Chondrocyte (in vitro differentiated cells): ENCODE results near the gene COX8A. TPM values are rescaled to one million over a fixed set of nuclear protein-coding genes. Genes with fewer than 3 reads are reported as not detected.

Experiments
- DNase-seq: peaks from one replicate; pipeline ENCODE4 v3.0.0; 2021; ENCODE audit warnings: mixed read lengths, low spot score
- H3K27ac Mint-ChIP-seq: one replicate; pipeline ENCODE4 v1.8.0; 2021; ENCODE audit warnings: mild to moderate bottlenecking, moderate library complexity, mixed read lengths; ENCODE audit not compliant: unreplicated experiment
- H3K27me3 Mint-ChIP-seq: 2 replicates; pipeline ENCODE4 v1.8.0; 2021; ENCODE audit warnings: low read depth, mixed read lengths
- H3K36me3 Mint-ChIP-seq: 2 replicates; pipeline ENCODE4 v1.8.0; 2021; ENCODE audit warnings: low read depth, mixed read lengths
- H3K4me1 Mint-ChIP-seq: 2 replicates; pipeline ENCODE4 v1.8.0; 2021; ENCODE audit warnings: low read depth, mild to moderate bottlenecking, mixed read lengths
- H3K4me3 Mint-ChIP-seq: one replicate; pipeline ENCODE4 v1.8.0; 2021; ENCODE audit warnings: mild to moderate bottlenecking, moderate library complexity, mixed read lengths; ENCODE audit not compliant: unreplicated experiment
- H3K9me3 Mint-ChIP-seq: 2 replicates; pipeline ENCODE4 v1.8.0; 2021; ENCODE audit warnings: low read depth, mixed read lengths
- CTCF ChIP-seq: fragments of 200-600 bp; sonication (generic); IDR thresholded peaks from 2 replicates; pipeline ENCODE4 v1.5.0; 2021; ENCODE audit warnings: antibody characterized with exemption, mild to moderate bottlenecking, moderate library complexity
- total RNA-seq: library from RNA; stranded (reverse); gene quantifications from 3 replicates; pipeline ENCODE4 v1.2.1, GENCODE V29; 2021

The COX8A gene
- total RNA-seq, 1 donor from 2014 or later: 245 TPM

GRCh38 chr11:64023712-64024710 lies 49.6 kb downstream of the COX8A start:
- H3K9me3 Mint-ChIP-seq: no peaks in the 10 kb centered on the region
- no peaks in the 10 kb centered on the region for H3K36me3 Mint-ChIP-seq
- no peak for DNase-seq
- TF ChIP-seq CTCF: no peak
- peaks cover 6% of the 10 kb centered on the region for H3K27me3 Mint-ChIP-seq
- peaks cover 3% of the 10 kb centered on the region for H3K4me1 Mint-ChIP-seq
- H3K27ac Mint-ChIP-seq: no peak overlapping the region
- H3K4me3 Mint-ChIP-seq: no peak overlapping the region

- peaks cover under 1% of the 10 kb centered on the region for H3K36me3 Mint-ChIP-seq
- H3K27me3 Mint-ChIP-seq: peaks cover 7% of the 10 kb centered on the region
- H3K27ac Mint-ChIP-seq: no peak overlapping the region
- TF ChIP-seq CTCF: no peak
- DNase-seq: no peak
- no peaks in the 10 kb centered on the region for H3K9me3 Mint-ChIP-seq
- no peak overlapping the region for H3K4me3 Mint-ChIP-seq
- peaks cover 3% of the 10 kb centered on the region for H3K4me1 Mint-ChIP-seq
Measured at GRCh38 chr11:64025205-64025604, 50.8 kb downstream of the COX8A start.

Other genes with a start within 250 kb of the COX8A start
- gene ZFTA, start 205.8 kb upstream of the COX8A start, total RNA-seq: 28.6 to 34.6 TPM (median 34.2 TPM) in 3 replicates
- gene SPINDOC, start 161.2 kb upstream of the COX8A start, total RNA-seq: 25.4 to 36.0 TPM (median 32.2 TPM) in 3 replicates
- gene MARK2, start 135.5 kb upstream of the COX8A start, total RNA-seq: 25.3 to 30.7 TPM (median 26.2 TPM) in 3 replicates
- 1.3 to 3.8 TPM (median 2.7 TPM) in 3 replicates for gene RCOR2, start 57.5 kb upstream of the COX8A start, total RNA-seq
- gene NAA40, start 35.6 kb upstream of the COX8A start, total RNA-seq: 17.7 to 28.0 TPM (median 20.8 TPM) in 3 replicates
- 51.6 to 58.6 TPM (median 52.2 TPM) in 3 replicates for gene OTUB1, start 11.8 kb downstream of the COX8A start, total RNA-seq
- 0.12 to 0.31 TPM (median 0.22 TPM) in 3 replicates for gene FLRT1, start 61.3 kb downstream of the COX8A start, total RNA-seq
- 15.7 to 20.6 TPM (median 16.9 TPM) in 3 replicates for gene MACROD1, start 191.5 kb downstream of the COX8A start, total RNA-seq
- gene STIP1, start 211.6 kb downstream of the COX8A start, total RNA-seq: 108 to 129 TPM (median 109 TPM) in 3 replicates
- gene FERMT3, start 232.1 kb downstream of the COX8A start, total RNA-seq: 1.0 to 1.5 TPM (median 1.5 TPM) in 3 replicates